GM08714 (cell line): ENCODE measurements around the gene CNNM2.
"Not testable (repeated sequence)": the region's sequence is repeated elsewhere in the genome, so short reads cannot be mapped to it uniquely, and the experiment has no call there.

Source experiments
- H3K4me3 ChIP-seq: fragments of 200-500 bp; sonication (Bioruptor generic); 2 replicates; pipeline ENCODE4 v1.5.1; 2014; ENCODE audit warnings: mild to moderate bottlenecking, low read length, inconsistent platforms
- ZNF274 ChIP-seq: IDR thresholded peaks from 2 replicates; pipeline ENCODE4 v1.6.1; 2012; ENCODE audit warnings: mild to moderate bottlenecking, low read depth, low read length

CNNM2 gene

DNA sequence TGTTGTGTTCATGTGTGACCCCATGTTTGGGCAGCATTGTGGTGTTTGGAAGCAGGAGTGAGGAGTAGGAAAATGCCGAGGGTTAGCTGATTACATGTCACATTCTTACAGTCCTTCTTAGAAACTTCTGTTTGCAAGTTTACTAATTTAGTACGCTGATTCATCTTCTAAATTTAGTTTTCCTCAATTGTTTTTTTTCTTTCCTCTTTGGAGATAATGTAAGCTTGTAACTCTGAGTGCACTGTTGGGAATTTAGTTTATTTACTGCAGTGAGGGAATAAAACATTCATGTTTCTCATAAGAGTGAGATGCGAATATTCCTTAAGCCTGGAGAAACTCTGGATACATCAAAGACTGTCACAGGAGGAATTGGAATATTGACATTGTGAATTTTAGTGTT lies 139.9 kb downstream of the CNNM2 start:
- H3K4me3 ChIP-seq: no peak overlapping the region
- no peak for TF ChIP-seq ZNF274

DNA sequence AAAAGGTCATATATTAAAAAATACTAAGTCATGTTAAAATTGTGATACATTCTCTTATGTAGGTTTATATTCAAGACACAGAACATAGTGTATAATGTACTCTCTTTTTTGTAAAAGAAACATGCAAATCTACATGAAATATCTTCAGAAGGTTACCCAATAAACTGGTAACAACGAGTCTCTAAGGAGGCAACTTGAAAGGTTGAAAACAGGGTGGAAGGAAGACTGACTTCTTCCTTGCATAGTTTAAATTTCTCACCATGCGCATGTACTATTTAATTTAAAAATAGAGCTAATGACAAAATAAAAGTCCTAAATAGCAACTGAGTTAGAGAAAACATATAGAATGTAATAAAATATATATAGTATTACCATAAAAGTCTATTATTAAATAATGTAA lies 142.5 kb downstream of the CNNM2 start:
- H3K4me3 ChIP-seq: no peak overlapping the region
- no peak for TF ChIP-seq ZNF274

DNA sequence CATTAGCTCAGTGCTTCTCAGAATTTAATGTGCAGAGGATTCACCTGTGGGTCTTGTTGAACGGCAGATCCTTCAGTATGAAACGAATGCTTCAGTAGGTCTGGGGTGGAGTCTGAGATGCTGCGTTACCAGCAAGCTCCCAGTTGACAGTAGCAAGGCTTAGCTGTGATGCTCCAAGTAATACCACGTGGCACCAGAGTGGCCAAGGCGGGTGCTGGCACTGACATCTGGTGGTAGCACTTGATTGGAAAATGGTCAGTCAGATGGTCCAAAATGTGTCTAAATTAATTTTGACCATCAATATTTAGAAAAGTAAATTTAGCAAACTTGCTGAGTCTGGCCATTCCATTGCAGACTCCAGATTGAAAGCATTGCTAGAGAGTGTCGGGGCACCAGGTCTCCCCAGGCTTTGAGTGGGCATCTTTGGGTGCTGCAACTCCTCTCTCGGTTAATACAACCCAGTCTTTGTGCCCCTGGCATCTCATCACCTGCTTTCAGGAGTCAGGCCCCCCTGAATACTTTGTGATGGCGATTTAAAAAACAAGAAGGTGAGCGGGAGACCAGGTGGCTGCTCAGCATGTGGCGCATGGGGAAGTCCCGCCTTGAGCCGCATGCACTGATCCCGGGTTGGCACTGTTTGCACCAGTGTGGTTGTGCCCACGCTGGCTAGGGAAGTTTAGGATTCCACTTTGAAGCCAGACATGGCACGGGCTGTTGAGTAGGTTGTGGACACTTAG lies 144.9 kb downstream of the CNNM2 start:
- TF ChIP-seq ZNF274: no peak
- no peak overlapping the region for H3K4me3 ChIP-seq

DNA sequence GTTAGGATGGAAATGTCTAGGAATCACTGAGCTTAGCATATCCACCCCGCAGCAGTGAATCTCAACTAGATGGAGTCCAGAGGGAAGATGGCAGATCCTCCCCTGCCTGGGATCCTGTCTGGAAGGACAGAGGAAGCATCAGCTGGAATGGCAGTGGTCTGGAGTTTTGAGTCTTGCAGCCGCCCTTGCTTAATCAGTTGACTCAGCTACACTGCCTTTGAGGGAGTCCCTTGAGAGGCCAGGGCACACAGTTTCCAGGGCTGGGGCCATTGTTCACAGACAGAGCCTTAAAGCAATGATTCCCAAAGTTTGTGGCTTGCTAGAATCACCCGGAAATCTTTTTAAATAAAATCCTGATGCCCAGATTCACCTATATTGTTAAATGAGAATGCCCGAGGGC lies 146.9 kb downstream of the CNNM2 start:
- TF ChIP-seq ZNF274: no peak
- no peak overlapping the region for H3K4me3 ChIP-seq

DNA sequence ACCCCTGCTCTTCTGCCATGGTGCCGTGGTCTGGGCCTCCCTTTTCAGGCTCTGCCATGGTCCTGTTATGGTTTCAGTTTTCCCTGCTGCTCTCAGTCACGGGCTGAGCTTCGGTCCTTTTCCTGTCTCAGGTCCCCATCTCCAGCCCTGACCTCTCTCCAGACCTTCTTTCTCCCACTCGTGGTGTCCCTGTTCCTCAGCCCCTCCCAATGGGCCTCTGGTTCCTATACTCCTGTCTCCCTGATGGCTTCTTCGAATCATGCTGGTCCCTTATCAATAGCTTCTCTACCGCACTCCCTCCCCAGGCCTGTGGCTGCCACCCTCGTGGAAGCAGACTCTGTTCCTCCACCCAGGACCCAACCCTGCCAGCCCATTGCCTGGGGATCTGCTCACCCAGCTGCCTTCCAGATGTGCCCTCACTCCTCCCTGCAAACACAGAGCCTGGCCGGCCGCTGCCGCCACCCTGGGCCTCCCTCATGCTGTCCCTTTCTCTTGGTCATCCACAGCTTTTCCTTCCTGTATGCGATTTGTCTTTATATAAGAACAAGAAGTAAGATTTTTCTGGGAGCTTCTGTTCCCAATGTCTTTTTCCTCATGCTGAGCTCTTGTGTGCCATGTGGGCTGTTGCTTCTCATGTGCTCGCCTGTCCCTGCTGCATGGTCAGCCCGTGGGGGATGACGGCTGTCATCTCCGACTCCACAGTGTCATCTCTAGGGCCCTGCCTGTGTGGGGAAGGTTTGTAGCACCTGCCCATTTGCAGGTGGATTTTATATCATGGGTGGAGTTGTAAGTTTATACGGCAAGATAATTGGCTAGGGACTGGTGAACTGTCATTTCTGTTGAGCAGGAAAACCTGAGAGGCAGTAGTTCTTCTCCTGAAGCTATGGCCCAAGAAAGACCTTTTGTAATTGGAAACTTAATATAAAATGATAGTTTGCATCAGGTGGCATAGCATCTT lies 148.3 kb downstream of the CNNM2 start:
- TF ChIP-seq ZNF274: no peak
- H3K4me3 ChIP-seq: no peak overlapping the region

DNA sequence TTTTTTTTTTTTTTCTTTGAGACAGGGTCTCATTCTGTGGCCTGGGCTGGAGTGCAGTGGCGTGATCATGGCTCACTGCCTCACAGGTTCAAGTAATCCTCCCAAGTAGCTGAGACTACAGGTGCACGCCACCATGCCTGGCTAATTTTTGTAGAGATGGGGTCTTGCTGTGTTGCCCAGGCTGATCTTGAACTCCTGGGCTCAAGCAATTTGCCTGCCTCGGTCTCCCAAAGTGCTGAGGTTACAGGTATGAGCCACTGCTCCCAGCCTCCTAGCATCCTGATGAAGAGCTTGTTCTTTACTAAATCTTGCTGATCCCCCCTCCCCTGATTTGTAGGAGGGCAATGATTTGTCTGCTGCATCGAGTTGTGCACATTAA lies 149.0 kb downstream of the CNNM2 start:
- not testable (repeated sequence) for H3K4me3 ChIP-seq

DNA sequence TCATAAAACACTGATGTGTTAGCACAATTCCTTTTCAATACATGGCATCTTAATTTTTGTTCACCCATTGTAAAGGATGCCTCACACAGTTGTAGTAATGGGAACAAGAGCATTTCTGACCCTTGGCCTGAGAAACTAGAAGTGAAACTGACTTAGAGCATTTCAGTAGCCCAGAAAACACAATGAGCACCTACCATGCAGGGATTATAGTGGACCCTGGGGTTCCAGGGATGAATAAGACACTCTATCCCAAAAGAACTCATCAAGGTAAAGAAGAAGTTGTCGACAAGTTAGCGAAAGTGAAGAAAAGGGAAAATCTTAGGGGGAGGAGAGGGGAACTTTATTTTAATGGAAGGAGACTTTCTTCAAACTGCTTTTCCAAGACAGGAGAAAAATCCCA lies 149.4 kb downstream of the CNNM2 start:
- no peak overlapping the region for H3K4me3 ChIP-seq

DNA sequence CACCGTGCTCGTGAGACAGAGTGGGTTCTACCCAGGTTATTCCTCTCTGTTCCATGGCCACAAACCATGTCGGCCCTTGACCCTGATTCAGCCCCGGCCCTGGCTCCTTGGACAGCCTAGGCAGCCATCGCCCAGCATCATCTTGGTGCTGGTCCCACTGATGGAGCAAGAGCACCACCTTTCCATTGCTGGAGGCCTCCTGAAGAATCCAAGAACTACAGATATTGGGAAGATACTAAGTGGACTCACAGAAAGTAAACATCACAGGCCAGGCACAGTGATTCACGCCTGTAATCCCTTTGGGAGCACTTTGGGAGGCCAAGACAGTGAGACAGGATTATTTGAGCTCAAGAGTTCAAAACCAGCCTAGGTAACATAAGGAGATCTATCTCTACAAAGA lies 149.9 kb downstream of the CNNM2 start:
- H3K4me3 ChIP-seq: no peak overlapping the region
- TF ChIP-seq ZNF274: no peak

More for the DNA sequence above, 149.4 kb downstream of the CNNM2 start:
- no peak for TF ChIP-seq ZNF274

DNA sequence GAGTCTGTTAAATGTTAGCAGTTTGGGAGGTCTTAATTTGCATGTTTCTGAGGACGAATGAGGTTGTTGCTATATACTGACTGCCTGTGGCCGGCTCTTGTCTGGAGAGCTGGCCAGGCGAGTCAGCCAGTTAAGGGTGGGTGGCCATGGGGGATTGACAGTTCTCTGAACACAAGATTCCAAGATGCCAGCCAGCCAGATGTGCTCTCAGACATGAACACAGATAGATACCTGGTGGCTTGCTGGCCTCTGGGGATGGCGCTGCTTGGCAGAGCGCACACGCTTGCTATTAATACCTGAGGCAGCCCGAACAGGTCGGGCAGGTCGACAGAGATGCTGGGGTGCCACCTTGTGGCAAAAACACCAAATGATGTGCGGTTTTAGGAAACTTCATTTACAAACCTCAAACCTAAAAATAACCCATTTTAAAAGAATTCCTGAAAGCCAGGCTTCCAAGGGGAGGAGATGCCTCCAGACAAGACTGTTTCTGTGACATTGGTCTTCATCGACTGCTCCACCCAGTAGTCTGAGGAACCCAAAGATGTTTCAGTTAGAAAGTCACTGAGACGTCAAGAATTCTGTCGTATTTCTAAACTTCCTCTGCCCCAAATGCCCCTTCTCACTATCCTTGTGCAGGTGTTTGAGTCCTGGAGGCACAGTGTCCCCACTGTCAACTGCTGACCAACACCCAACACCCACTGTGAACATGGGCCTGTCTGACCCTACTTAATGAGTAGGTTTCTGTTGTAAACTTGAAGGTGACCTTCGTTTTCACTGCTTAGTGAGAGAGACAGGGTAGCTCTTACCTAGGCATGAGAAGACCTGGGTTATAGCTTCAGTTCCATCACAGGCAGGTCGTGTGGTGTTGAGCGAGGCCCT lies 151.6 kb downstream of the CNNM2 start:
- no peak overlapping the region; the same call in 1 of the 2 replicates for H3K4me3 ChIP-seq
- no peak for TF ChIP-seq ZNF274

DNA sequence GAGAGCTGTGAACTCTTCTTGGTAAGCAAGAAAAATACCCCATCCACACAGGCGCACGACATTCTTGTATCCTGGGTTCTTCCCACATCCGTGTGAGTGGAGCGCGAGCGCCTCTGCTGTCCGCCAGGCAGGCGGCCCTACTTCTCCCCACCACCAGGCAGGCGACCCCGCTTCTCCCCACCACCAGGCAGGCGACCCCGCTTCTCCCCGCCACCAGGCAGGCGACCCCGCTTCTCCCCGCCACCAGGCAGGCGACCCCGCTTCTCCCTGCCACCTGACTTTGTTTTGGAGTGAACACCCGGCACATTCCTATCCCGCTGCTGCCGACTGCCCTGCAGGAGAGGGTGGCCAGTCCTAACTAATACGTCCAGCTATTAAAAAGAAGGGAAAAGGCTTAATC lies 154.2 kb downstream of the CNNM2 start:
- H3K4me3 ChIP-seq: no peak overlapping the region
- no peak for TF ChIP-seq ZNF274

DNA sequence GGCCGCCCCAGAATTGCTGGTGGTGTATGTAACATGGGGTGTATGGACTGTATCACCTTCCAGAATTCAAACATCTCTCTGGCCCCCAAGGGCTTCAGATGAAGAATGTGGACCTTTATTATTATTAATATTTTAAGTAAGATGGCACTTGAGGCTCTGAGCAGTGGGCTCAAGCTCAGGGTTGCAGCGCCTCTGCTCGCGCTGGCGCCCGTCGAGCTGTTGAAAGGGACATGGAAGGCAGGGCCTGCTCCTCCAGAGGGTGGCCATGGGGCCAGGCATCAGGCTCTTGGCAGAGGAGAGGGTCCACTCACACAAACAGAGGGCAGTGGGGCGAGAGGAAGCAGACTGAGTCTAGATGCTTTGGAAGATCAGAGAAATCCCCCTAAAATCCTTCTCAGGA lies 154.8 kb downstream of the CNNM2 start:
- TF ChIP-seq ZNF274: no peak
- H3K4me3 ChIP-seq: no peak overlapping the region

DNA sequence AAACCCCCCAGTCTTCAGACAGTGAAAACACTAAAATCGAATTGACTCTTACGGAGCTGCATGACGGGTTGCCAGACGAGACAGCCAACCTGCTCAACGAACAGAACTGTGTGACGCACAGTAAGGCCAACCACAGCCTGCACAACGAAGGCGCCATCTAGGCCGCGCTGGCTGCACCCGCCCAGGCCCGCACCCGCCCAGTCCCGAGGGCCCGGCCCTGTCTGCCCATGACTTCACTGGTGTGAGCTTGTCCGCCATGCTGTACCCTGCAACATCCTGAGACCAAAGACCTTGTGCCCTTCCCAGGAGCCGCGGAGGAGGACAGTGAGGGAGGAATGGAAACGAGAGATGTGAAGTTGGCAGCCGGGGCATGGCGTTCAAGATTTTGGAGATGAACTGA lies 158.9 kb downstream of the CNNM2 start:
- no peak overlapping the region for H3K4me3 ChIP-seq
- TF ChIP-seq ZNF274: no peak

DNA sequence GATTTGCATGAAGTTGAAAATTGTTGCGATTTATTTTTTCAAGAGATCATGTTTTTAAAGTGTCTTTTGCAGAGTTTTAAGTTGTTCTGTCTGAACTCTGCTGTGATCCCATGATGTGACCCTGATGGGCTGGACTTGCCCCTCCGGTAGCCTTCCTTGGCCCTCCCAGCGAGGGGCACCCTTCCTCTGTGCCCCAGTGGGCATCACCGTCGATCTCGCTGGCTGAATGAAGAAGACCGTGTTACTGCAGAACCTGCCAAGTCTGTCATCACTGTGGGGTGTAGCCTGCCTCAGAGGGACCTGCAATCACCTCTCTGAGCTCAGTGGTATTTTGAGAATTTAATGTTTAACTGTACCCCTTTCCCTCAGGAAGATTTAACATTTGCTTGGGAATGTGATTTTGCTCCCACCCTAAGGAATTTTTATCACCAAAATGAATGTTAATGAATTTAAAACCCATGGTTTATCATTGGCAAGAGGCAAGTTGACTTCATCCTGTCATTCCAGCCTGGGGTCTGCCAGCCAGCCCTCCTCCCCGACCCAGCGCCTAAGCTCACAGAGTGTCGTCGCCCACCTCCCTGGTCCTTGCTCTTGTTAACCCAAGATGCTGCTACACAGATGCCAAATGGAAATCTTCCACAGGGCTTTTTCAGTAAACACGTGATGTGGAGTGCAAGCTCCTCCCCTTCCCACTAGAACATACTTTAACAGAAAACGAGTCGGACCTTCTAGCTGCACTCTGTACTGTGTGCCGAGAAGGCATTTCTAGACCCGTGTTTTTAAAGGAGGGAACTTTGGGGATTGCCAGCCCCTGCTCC lies 159.6 kb downstream of the CNNM2 start:
- TF ChIP-seq ZNF274: no peak
- no peak overlapping the region for H3K4me3 ChIP-seq

DNA sequence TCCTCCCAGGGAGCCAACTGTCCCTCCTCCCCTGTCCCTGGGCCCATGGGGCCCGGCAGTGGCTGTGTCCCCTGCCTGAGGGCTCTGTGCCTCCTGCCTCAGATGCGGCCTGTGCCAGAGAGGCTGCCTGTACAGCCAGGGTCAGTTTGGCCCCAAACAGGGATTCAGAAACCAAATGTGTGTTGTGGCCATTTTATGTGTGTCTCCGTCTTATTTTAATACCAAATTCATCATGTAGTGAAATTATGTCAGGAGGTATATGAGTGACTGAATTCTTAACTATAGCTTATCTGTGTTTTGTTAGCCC lies 160.2 kb downstream of the CNNM2 start:
- no peak overlapping the region for H3K4me3 ChIP-seq
- TF ChIP-seq ZNF274: no peak
